Measurements from ENCODE around the gene DYNC1H1.
A peak's percentile ranks its signal among the peaks of the same experiment; 100 is the strongest.

DYNC1H1 gene

DNA sequence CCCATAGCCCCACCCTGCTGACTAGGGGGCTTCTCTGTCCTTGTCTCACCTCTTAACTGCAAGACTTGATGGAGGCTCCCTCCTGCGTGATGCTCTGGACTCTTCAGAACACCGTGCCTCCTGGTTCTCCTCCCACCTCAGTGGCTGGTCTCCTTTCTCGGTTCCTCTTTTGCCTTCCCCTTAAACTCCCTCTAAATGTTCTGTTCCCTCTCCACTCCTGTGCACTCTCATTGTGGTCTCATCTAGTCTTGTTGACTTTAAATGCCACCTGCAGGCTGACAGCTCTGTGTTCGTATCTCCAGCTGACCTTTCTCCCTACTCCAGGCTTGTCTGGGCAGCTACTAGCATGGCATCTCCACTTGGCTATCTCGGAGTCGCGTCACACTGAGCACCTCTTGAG is 28.3 kb downstream of the DYNC1H1 start:
- DNase-seq (ENCODE audit: low spot score) (no peak), FAIRE-seq (no peak)

GRCh38 chr14:101997429-101998336 is 33.3 kb downstream of the DYNC1H1 start:
- FAIRE-seq (no peak), DNase-seq (ENCODE audit: low spot score) (no peak)

DNA sequence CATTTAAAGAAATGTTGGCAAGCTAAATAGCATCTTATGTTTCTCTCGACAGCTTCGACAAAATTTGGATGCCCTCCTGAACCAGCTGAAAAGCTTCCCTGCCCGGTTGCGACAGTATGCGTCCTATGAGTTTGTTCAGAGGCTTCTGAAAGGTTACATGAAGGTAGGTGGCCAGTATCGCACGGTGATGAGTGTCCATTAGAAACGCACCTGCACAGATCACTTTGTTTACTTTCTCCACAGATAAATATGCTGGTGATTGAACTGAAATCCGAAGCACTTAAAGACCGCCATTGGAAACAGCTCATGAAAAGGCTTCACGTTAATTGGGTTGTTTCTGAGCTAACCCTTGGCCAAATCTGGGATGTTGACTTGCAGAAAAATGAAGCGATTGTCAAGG is 36.5 kb downstream of the DYNC1H1 start:
- FAIRE-seq, result no peak
- DNase-seq (ENCODE audit: low spot score), result no peak

DNA sequence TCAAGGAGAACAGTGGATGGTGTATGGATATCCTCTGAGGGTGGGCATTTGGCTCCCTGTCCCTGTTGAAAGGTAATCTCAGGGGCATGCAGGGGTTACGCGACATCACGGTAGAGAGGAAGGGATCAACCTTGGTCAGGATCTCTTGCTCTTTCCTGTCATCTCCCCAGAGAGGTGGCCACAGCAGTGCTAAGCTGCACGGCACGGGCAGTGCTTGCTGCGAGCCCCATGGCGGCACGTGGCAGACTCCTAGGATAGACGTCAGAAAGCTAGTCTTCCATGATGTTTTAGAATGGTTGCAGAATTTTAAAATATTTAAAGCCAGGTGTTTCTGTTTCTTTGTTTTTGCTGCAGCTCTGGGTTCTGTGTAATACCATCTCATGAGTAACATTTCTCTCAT is 41.0 kb downstream of the DYNC1H1 start:
- no peak for FAIRE-seq
- DNase-seq (ENCODE audit: low spot score), result no peak

GRCh38 chr14:102007916-102008418 is 43.6 kb downstream of the DYNC1H1 start:
- DNase-seq (ENCODE audit: low spot score) (no peak), FAIRE-seq (no peak)

DNA sequence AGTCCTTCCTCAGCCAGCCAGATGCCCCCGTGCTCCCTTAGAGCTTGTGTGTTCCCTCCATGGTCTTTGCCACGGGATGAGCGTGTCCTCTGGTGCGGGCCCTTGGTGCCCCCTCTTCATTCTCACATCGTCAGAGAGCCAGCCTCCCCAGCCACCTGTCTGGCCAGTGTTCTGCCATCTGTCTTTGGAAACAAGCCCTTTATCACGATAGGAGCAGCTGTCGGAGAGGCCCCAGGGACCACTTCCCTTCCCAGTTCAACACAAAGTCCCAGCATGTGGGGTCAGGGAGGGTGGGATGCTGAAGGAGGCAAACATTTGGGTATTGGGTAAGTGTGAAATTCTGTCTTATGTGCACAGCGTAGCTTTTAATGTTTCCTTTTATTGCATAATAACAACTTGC is 44.5 kb downstream of the DYNC1H1 start:
- no peak for FAIRE-seq

DNA sequence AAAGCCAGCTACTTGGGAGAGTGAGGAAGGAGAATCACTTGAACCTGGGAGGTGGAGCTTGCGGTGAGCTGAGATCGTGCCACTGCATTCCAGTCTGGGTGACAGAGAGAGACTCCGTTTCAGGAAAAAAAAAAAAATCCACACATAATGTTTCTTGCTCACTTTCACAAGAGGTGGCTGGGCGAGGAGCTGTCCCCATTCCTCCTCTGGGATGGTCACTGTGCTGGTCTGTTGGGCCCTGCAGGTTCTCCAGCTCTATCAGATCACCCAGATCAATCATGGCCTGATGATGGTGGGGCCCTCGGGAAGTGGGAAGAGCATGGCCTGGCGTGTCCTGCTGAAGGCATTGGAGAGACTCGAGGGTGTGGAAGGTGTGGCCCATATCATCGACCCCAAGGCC is 47.3 kb downstream of the DYNC1H1 start:
- FAIRE-seq (no peak), DNase-seq (ENCODE audit: low spot score) (no peak)

More for the DNA sequence above, 44.5 kb downstream of the DYNC1H1 start:
- no peak for DNase-seq (ENCODE audit: low spot score)

- no peak for DNase-seq (ENCODE audit: low spot score)
- no peak for FAIRE-seq
These were observed 48.0 kb downstream of the DYNC1H1 start for GRCh38 chr14:102012336-102012735.

DNA sequence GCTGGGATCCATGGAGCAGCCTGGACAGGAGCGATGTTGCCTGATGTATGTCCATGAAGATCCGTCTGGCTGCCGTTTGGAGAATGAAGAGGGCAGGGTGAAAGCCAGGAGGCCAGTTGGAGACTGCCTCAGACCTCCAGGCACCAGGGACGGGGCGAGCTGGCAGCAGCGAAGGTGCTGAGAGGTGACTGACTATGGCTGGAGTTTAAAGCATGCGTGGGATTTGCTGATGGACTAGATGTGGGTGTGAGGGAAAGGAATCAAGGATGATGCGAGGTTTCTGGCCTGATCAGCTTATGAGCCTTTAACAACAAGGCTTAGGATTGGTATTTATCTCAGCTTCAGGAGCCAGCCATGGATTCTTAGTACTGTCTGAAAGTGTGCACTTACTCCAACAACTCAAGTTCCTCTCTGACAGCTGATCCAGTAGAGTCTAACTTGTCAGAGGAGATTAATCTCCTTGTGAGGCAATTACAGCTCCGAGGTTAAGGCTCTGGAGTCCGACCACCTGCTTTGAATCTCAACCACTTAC is 49.4 kb downstream of the DYNC1H1 start:
- no peak for FAIRE-seq

DNA sequence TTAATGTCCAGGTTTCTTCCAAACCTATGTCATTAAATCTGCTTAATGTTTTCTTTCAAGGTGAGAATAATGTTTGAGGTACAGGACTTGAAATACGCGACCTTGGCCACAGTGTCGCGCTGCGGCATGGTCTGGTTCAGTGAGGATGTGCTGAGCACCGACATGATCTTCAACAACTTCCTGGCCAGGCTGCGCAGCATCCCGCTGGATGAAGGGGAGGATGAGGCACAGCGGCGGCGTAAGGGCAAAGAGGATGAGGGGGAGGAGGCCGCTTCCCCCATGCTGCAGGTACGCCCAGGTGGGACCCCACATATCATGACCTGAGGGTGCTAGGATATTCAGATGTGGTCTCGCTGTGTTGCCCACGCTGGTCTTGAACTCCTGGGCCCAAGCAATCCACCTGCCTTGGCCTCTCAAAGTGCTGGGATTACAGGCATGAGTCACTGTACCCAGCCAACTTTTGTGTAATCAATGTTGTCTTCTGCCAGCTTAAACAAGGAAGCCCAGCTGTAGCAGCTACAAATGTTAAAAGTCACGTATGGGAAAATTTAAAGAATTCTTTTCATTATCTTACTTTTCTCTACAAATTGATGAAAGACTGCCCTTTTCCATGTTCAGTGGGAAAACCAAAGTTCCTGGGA is 50.8 kb downstream of the DYNC1H1 start:
- no peak for FAIRE-seq

More for the DNA sequence above, 49.4 kb downstream of the DYNC1H1 start:
- DNase-seq (ENCODE audit: low spot score), result no peak

GRCh38 chr14:102015771-102016170 is 51.4 kb downstream of the DYNC1H1 start:
- no peak for FAIRE-seq
- DNase-seq (ENCODE audit: low spot score), result no peak

More for the DNA sequence above, 50.8 kb downstream of the DYNC1H1 start:
- DNase-seq (ENCODE audit: low spot score), result no peak

DNA sequence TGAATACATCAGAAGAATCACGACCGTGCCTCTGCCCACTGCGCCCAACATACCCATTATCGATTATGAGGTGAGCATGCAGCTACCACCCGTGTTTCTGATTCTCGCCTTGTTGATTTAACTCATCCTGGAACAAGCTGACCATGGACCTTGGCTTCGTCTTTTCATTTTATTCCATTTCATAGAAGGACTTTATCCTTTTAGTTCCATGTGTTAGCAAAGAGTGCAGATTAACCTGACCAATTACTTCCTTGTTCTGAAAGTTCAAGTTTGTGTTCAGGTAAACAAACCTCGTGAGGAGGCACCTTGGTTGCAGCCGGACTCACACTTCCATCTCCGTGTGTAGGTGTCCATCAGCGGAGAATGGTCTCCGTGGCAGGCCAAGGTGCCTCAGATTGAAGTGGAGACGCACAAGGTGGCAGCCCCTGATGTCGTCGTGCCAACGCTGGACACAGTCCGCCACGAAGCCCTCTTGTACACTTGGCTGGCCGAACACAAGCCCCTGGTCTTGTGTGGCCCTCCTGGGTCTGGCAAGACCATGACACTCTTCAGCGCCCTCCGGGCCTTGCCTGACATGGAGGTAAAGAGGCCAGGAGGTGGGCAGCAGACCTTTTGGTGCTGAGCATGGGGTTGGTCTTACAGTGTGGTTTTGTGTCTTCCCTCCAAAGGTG is 52.2 kb downstream of the DYNC1H1 start:
- no peak for FAIRE-seq

GRCh38 chr14:102018251-102018650 is 53.9 kb downstream of the DYNC1H1 start:
- DNase-seq (ENCODE audit: low spot score), result no peak
- no peak for FAIRE-seq

More for the DNA sequence above, 52.2 kb downstream of the DYNC1H1 start:
- DNase-seq (ENCODE audit: low spot score), result no peak

DNA sequence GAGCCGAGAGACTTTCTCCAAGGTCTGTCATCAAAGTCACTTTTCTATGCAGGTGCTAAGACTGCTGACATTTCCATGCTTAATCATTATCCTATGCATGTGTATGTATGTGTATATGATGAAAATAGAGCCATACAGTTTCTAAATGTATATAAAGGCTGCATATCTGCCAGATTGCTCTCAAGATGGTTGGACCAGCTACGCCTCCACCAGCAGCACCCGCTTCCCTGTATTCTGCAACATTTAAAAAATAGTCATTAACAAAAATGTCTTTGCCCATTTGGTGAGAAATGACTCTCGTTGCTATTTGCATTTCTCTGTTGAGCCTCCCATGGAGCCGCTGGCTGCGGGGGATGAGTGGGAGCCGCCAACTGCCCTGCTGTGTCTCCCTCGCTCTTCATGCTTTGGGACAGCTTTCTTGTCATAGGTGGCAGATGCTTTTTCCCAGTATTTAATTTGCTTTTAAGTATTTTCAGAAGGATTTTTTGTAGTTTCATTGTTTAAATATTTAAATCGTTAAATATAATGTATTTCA is 54.7 kb downstream of the DYNC1H1 start:
- DNase-seq (ENCODE audit: low spot score) (no peak), FAIRE-seq (no peak)

DNA sequence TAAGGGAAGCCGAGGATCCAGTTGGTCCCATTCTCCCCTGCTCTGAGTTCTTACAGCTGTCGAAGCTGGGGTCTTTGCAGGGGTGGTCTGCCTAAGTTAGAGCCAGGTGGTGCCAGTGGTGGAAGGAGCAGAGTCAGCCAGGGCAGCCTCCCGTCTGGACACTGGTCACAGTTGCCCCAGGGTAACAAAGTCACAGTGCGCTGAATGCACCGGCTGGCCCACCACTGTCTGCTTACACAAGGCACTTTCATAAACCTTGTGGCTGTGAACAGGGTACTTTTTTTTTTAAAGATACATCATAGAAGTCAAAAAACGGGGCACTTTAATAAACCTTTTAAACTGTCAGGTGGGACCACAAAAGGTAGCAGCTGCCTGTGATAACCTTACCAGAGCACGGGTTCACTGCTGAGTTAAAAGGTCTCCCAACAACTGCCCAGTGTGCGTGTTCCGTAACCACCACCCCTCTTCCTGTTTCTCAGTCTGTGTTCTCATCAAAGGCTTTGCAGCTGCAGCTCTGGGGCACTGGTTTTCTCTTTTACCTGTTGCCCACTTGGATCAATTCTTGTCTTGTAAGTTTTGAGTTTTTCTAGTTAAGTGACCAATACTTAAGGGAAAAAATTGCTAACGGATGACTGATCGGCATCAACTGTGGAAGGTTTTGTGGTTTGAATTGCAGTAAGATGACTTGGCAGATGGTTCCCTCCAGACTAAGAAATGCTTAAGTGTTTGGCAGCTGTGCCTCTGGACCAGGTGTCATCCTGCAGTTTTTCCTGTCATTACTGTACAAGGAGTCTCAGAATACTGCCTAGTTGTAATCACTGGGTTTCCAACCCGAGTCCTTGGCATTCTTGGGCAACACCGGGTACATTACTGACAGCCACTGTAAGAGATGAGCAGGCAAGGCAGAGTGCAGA is 55.9 kb downstream of the DYNC1H1 start:
- no peak for FAIRE-seq

GRCh38 chr14:102026934-102027333 is 62.6 kb downstream of the DYNC1H1 start:
- no peak for FAIRE-seq
- no peak for DNase-seq (ENCODE audit: low spot score)

More for the DNA sequence above, 55.9 kb downstream of the DYNC1H1 start:
- DNase-seq (ENCODE audit: low spot score), result peak; percentile 14

DNA sequence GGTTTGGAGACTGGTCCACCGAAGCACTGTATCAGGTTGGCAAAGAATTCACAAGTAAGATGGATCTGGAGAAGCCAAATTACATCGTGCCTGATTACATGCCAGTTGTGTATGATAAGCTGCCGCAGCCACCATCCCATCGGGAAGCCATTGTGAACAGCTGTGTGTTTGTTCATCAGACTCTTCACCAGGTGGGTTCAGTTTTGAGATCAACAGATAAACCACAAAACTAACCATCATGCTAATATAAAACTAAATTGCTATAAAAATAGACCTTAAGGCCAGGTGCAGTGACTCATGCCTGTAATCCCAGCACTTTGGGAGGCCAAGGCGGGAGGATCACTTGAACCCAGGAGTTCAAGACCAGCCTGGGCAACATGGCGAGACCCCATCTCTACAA is 63.6 kb downstream of the DYNC1H1 start:
- DNase-seq (ENCODE audit: low spot score) (no peak), FAIRE-seq (no peak)

DNA sequence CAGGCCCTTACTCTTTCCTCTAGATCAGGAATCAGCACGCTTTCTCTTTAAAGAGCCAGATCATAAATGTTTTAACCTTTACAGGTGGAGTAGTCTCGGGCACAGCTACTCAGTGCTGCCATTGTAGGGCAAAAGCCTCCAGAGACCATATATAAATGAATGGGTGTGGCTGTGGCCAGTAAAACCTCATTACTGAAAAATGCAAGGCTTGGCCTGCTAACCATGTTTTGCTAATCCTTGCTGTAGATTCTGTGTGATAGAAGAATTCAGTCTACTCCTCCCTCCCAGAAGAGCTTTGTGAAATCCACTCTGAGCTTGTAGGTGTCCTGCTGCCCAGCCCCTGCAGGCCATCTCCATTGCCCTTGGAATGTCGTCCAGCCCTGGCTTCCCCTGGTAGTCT is 64.4 kb downstream of the DYNC1H1 start:
- FAIRE-seq, result no peak
- DNase-seq (ENCODE audit: low spot score), result peak; percentile 18

DNA sequence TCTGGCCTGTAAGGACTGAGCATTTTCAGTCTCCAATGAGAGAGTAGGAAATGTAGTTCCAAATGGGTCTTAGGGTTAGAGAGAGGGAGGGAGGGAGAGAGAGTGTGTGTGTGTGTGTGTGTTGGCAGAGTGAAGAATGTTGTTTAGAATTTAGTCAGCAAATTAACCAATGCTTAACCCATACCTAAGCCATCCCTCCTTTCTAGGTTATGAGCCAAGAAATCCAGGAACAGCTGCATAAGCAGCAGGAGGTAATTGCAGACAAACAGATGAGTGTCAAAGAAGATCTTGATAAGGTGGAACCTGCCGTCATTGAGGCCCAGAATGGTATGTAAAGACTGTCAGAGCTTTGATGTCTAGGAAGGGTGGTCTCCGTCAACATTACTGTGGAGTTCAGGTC is 65.6 kb downstream of the DYNC1H1 start:
- DNase-seq (ENCODE audit: low spot score), result no peak

GRCh38 chr14:102033241-102033640 is 68.9 kb downstream of the DYNC1H1 start:
- FAIRE-seq, result no peak
- no peak for DNase-seq (ENCODE audit: low spot score)

More for the DNA sequence above, 65.6 kb downstream of the DYNC1H1 start:
- no peak for FAIRE-seq
